MM.1S (cell line): ENCODE results near the gene TAS2R46.

Experiments used
- EZH2 ChIP-seq: fragments of 300-600 bp; sonication (generic); optimal IDR thresholded peaks from 2 replicates; pipeline ENCODE3; 2017; ENCODE audit warnings: low read depth, mild to moderate bottlenecking, antibody characterized with exemption, low read length, mixed read lengths
- EZH2phosphoT487 ChIP-seq: fragments of 300-600 bp; sonication (generic); IDR thresholded peaks from 2 replicates; pipeline ENCODE4 v1.6.1; 2018; ENCODE audit warnings: antibody characterized with exemption, low read length
- TF ChIP-seq, protein P1 (sequence below): fragments of 300-600 bp; sonication (generic); IDR thresholded peaks from 2 replicates; pipeline ENCODE4 v1.5.1; 2016; ENCODE audit warnings: antibody characterized with exemption, low read length, mixed read lengths

DNA sequence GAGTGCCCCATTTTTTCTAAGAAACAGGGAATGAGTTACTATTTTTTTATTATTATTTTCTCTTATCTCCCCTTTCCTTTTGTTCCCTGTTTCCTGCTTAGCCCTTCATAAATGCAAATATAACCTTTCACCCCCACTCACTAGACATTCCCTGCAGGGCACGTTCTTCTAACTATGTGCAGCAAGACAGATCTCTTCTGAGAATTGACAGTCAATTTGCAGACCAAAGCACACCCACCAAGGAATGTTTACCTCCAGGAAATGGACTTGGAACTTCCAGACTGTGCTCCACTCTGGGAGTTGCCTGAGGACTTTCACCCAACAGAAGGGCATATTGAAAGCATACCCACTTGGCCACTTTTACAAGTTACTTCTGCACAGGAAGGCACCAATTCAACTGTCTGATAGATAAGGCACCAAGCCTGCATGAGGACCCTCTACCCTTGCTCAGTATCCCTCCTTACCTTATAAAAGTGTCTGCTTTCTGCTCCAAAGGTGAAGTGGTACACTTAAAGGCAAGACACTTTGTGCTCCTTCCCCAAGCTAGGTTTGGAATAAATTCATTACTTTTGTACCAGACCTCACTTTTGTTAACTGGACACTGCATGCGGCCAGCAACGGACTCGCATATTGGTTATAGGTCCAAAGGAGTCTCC, 46.2 kb downstream of the TAS2R46 start:
- TF ChIP-seq EZH2phosphoT487 (no peak), EZH2 (no peak)
- TF ChIP-seq, protein P1, sequence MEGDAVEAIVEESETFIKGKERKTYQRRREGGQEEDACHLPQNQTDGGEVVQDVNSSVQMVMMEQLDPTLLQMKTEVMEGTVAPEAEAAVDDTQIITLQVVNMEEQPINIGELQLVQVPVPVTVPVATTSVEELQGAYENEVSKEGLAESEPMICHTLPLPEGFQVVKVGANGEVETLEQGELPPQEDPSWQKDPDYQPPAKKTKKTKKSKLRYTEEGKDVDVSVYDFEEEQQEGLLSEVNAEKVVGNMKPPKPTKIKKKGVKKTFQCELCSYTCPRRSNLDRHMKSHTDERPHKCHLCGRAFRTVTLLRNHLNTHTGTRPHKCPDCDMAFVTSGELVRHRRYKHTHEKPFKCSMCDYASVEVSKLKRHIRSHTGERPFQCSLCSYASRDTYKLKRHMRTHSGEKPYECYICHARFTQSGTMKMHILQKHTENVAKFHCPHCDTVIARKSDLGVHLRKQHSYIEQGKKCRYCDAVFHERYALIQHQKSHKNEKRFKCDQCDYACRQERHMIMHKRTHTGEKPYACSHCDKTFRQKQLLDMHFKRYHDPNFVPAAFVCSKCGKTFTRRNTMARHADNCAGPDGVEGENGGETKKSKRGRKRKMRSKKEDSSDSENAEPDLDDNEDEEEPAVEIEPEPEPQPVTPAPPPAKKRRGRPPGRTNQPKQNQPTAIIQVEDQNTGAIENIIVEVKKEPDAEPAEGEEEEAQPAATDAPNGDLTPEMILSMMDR, result no peak
